ENCODE measurements around the gene PDCD1LG2. TPM values are rescaled to one million over a fixed set of nuclear protein-coding genes. Genes with fewer than 3 reads are reported as not detected.

PDCD1LG2 gene
- total RNA-seq, 2 donors from 2014 or later: 3.3 to 3.6 TPM

DNA sequence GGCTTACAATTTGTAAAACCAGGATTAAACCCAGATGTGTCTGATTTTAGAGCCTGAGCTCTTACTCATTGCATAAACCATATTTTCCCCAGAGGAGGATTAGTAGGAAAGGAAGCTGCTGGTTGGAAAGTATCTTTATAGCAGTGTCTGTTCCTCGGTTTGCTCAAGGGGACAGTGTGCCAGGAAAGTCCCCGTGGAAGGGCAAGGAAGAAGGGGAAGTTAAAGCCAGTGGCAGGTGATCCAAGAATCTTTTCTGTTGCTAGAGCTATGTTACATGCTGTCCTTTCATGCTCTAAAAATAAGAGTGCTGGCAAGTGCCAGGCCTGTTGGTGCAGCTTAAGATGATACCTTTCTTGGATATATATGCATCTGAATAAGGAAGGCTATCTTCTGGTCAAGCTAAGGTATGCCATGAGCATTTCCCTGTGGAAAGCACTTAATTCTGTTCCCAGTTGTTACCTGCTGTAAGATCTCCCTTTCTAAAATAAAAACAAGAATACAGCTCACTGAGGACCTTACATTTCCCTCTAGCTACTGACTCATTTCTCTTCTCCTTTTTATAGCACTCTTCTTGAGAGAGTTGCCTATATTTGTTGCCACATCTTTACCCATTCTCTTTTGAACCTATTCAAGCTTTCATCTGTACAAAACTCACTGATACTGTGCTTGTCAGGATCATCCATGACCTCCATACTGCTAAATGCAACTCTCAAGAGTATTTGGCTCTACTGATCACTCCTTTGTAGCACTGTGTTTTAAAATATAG lies 8.0 kb downstream of the PDCD1LG2 start:
- intact Hi-C loops (cut with DNase I): no loop called here
- ATAC-seq: peak; percentile 53 to 55

DNA sequence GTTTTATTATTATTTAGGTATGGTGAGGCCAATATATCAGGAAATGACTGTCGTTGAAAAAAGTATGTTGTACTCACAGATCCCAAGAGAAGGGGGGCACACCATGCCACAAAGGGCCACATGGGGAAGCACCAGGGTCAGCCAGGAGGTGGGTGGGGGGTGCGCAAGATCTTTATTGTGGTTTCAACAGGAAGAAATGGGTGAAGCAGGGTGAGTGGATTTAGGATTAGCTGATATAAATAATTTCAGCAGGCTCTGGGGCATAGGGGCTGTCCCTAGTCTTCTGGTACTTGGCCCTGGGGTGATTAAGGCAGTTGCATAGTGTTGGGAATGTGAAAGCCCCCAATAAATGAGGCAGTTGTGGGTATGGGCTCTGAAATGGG lies 8.6 kb downstream of the PDCD1LG2 start:
- ATAC-seq (no peak), DNase-seq (no peak)
- intact Hi-C loops (cut with DNase I): no loop called here

More for the DNA sequence above, 8.0 kb downstream of the PDCD1LG2 start:
- DNase-seq: no peak

DNA sequence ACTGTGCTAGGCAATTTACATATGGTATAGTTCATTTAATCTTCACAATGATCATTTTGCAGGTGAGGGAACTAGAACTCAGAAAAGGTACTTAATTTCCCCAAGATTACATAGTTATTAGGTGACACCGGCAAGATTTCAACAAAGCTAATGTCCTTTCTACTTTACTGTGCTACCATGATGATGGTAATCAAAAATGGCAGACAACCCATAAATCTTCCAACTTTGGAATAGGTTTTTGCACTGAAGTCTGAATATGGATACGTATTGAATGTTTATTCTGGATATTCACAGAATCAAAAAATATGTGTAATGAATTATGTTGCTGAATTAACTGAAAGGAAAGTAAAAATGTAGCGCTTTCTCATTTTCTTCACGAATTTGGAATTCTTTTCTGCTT lies 13.8 kb downstream of the PDCD1LG2 start:
- ATAC-seq: no peak
- no peak for DNase-seq
- intact Hi-C loops (cut with DNase I): no loop called here

DNA sequence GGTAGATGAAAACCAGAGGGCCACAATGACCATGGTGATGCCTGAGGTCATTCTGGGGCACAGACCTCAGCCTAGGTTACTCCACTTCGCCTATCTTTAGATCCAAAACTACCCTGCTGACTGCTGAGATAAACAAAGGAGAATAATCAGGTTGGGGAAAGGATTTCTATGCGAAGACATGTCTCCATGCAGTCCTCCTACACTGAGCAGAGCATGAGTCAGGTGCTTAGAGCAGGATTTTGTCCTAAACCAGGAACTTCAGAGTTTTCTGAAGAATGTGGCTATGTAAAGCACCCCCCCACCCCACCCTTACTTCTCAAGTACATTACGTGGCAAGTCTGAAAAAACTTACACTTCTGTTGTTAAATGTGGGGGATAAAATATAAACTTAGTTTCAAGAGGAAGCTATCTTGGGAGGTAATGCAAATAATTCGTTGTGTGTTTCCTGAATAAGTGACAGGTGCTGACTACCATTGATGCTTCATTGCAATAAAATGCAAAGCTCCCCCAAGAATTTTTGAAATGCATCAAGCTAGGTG lies 19.4 kb downstream of the PDCD1LG2 start:
- intact Hi-C loops (cut with DNase I): no loop called here
- ATAC-seq (peak in 1 of 2 donors; percentile 59), DNase-seq (no peak)

DNA sequence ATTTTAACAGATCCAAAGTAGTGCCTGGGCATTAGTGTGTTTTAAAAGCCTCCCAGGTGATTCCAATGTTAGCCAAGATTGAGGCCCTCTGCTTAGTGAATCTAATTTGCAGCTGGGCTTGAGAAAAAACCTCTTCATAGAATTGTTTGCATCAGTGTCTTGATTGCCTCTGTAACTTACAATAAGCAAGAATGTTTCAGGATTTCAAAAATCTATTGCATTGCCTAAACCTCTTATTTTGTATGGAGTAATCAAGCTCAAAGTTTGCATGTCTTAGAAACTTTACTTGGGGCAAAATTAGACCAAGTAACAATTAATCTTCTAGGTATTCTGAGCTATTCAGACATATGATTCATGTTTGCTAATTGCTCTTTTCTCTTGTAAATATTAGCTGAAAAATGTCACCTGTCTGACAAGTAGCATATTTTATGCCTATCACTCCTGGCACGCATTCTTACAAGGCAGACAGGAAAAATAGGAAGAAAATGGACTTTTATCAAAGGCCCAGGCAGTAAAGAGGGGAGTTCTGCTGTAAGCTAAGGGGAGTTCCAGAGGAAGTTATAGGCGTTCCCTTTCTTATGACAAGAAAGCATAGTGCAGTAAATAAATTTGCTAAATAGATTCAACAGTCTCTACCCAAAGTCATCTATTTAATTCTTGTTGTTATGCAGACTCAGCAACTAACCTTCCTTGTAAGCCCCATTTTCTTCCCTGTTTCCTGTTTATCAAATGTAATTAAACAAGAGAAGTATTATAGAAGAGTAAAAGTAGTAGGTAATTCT lies 21.0 kb downstream of the PDCD1LG2 start:
- no peak for DNase-seq
- intact Hi-C loops (cut with DNase I): no loop called here
- ATAC-seq: no peak

DNA sequence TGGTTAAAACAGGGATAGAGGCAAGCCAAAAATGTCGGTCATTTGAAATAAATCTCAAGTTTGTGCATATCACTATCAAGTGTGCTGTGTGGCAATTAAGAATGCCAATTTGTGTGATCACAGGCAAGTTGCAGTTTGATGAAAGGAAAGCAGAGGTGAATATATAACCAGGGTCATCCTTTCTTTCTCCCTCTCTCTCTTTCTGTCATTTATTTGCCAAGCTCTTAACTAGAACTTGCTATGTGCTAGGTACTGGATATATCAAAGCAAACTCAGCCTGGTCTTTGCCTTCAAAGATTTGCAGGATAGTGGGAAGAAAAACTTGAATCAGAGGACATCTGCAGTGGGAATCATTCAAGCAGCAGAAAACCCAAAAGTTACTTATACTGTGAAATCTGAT lies 22.0 kb downstream of the PDCD1LG2 start:
- intact Hi-C loops (cut with DNase I): no loop called here
- DNase-seq (no peak), ATAC-seq (no peak)

DNA sequence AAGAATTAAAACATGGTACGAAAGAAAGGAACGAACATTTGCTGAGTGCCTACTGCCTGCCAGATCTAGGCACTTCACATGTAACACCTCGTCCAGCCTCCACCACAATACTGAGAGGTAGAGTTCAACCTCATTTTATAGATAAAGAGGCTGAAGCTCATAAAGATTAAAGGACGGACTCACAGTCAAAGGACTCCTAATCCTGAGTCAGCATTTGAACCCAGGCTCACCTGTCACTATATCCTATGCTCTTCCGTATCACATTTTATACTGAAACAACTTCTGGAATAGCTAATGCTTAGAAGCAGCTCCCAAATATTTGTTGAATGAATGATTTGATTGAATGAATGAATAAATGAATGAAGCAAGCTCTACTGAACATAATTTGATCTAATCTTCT lies 22.5 kb downstream of the PDCD1LG2 start:
- intact Hi-C loops (cut with DNase I): no loop called here
- no peak for ATAC-seq

DNA sequence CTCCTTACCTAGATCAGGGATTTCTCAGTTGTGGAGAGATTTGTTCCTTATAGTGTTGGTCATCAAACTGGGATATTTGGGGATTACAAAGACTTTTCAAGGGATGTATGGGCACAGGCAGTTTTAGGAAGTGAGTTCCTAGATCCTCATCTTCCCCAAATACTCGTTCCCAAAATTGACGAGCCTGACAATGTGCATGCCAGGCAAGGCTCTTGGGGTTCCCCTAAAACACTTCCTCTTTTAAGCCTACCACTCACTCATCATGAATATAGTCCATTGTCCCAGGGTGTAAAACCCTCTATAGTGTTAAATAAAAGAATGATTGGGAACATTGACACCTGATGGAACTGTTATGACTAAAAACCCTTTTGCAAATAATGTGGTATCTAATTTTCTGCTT lies 26.4 kb downstream of the PDCD1LG2 start:
- intact Hi-C loops (cut with DNase I): no loop called here
- ATAC-seq (peak; percentile 45 to 50), DNase-seq (no peak)

More for the DNA sequence above, 22.5 kb downstream of the PDCD1LG2 start:
- DNase-seq: no peak

DNA sequence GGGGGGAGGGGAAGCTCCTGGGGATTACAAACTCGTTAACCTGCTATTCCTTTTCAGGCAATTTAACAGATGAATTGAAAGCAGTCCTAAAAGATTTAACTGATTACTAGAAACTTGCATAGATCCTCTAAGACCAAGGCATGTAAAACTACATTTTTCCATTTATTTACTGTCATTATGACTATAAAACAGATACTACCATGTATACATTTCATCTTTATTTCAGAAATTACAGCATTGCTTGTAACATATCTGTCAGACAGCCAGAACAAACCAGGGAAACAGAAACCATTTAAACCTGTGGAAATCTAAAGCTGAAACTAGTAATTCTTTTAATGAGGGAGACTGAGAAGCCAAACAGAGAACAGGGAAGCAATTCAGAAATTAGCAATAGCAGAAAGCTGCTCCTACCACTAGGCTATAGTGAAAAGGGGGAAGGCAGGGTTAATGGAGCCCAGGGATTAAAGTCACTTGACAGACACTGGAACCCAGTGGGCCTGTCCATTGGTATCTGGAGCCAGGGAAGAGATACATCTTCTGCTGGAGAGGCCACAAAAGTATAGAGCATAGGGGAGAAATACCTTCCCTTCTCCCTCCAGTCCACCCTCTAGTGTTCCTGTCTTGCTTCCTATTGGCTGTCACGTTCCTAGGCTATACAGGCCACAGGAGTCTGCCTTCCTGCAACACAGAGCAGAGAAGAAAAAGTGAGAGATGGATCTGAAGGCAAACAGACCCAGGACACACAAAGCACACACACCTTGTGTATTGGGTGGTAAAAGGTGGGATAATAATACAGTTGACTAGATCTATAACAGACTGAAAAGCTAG lies 33.8 kb downstream of the PDCD1LG2 start:
- intact Hi-C loops (cut with DNase I): no loop called here

DNA sequence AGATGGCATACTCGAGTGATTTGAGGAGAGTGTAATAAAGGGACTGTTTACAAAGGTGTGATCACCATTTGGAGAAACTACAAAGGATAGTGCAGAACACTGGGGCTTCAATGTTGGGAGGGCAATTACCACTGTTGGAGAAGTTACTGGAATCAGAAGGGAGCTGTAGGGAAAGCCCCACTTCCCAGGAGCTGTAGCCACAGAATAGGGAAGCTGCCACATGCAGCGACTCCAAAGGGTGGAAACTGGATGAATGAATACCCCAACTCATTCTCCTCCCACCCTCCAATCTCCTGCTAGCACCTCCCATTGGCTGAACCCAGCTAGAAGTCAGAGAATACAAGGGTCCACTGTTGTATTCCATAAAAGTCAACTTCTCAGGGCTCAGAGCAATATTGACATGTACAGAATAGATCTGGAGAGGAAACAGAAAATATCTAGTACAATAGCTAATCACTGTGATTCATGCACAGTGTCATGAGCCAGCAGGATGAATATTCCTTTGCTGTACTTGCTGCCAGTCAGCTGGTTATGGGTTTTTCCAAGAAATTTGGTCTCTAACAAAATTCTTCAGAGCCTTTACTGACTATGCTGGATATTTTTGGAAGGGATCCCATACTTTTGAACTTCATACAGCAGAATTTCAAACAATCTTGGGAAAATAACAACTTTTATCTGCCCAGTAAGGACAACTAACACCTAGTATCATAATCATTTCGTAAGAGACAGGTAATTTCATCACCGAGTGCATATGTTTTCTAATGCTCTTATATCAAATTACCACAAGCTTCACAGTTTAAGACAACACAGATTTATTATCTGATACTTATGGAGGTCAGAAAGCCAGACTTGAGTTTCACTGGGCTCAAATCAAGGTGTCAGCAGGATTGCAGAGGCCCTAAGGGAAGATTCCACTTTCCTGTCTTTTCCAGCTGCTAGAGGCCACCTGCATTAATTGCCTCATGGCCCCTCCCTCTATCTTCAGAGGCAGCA lies 39.6 kb downstream of the PDCD1LG2 start:
- ATAC-seq (peak; percentile 38 to 74), DNase-seq (no peak)
- intact Hi-C loops (cut with DNase I): no loop called here

More for the DNA sequence above, 33.8 kb downstream of the PDCD1LG2 start:
- ATAC-seq (no peak), DNase-seq (no peak)

DNA sequence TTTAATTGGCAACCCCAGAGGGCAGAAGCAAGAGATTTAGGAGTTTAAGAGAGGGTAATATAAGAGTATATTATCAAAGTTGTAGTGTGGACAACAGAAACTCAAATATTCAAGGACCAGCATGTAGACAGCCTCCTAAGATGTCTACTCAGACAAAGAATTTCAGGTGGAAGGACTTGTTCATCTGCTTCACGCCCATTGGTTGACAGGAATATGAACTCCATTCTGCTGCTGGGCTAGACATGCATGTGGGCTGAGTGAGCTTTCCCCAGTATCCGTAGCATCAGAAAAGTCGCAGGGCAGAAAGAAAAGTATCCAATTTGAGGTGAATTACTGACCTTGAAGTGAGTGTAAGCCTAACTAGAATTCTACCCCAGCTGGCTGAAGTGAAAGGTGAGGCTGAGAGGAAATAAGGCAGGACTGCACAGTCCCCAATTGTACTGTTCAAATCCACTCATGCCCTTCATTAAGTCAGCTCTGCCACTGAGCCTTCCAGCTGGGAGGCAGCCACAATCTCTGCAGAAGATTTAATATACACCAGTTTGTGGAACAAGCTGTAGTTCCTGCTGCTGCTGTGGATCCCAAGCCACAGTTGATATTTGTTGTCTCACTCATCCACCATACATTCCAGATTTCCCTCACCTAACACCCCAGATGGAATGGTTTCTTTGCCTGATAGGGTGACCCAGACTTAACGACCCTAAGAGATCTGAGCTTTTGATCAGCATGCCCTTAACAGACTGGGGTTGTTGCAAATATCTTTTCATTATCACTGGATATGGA lies 41.2 kb downstream of the PDCD1LG2 start:
- ATAC-seq (no peak), DNase-seq (no peak)
- intact Hi-C loops (cut with DNase I): no loop called here

DNA sequence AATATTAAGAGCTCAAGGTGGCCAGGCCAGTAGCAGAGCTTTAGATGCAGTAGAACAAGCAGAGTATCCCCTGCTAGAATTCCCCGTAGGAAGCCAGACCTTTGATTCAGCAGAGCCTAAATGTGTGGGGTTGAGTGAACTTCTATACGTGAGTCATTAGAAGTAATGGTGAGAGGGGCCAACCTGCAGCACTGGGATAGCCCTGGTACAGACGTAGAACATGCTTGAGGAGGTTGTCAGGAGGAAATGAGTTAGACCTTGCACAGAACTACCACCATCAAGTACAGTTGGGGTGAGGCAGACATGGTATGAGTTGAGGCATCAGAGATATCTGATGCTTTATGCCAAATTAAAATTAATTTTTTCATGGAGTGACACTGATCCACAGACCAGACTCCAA lies 42.0 kb downstream of the PDCD1LG2 start:
- intact Hi-C loops (cut with DNase I): no loop called here
- no peak for ATAC-seq

DNA sequence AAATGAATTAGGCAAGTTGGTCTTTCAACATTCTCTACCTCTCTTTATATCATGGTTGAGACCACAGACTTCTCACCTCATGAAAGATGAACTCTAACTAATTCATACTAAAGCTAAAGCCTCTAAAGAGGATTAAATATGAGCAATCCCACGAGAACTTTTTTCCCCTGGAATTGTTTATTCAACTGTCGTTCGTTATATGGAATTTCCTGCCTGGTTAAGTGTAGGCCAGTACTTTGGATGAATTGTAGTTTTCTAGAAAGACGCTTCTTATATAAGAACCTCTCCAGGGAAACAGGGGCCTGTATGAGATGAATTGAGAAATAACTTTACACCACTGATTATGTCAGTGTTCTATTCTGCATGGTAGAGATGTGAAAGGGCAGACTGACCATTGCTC lies 42.9 kb downstream of the PDCD1LG2 start:
- no peak for ATAC-seq
- intact Hi-C loops (cut with DNase I): no loop called here

More for the DNA sequence above, 42.0 kb downstream of the PDCD1LG2 start:
- no peak for DNase-seq

DNA sequence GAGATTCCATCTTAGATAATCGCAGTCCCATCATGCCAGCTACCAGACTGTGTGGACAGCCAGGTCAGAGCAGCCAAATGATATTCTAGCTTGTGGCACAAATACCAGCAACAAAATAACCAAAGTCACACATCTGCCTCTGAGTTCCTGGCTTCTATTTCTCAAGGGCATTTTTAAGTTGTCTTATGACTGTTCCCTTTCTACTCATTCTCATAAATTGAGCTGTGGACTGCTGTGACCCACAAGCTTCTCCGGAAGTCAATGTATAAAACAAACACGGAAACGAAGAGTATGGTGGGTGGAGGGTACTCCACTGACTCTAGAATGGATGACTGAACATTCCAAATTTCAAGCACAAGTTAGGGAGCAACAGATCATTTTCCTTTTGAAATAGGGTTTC lies 43.9 kb downstream of the PDCD1LG2 start:
- intact Hi-C loops (cut with DNase I): no loop called here
- ATAC-seq (no peak), DNase-seq (no peak)

More for the DNA sequence above, 42.9 kb downstream of the PDCD1LG2 start:
- DNase-seq: no peak

DNA sequence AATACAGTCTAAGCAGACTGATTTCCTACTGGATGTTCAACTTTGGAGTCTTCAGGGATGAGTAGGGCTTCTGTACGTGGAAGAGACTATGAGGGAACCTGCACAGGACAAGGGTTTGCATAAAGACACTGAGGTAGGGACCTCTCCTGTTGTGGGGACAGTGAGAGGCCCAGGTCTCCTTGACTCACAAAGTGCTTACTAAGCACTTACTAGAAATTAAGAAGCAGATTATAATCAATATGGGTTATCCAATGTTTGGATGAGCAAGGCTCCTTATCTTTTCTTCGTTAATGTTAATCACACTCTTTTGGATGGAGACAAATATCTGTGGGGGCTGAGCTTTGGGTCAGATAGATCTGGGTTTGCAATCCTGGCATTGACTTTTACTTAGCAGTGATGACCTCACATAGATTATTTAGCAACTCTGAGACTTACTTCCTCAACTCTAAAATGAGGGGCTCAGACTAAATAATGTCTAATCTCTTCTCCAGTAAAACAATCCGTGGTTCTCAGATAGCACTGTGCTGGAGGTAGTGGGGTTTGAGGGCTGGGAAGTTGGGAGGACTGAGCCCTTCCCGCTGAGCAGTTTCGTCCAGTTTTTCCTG lies 45.9 kb downstream of the PDCD1LG2 start:
- DNase-seq (no peak), ATAC-seq (no peak)
- intact Hi-C loops (cut with DNase I): no loop called here

DNA sequence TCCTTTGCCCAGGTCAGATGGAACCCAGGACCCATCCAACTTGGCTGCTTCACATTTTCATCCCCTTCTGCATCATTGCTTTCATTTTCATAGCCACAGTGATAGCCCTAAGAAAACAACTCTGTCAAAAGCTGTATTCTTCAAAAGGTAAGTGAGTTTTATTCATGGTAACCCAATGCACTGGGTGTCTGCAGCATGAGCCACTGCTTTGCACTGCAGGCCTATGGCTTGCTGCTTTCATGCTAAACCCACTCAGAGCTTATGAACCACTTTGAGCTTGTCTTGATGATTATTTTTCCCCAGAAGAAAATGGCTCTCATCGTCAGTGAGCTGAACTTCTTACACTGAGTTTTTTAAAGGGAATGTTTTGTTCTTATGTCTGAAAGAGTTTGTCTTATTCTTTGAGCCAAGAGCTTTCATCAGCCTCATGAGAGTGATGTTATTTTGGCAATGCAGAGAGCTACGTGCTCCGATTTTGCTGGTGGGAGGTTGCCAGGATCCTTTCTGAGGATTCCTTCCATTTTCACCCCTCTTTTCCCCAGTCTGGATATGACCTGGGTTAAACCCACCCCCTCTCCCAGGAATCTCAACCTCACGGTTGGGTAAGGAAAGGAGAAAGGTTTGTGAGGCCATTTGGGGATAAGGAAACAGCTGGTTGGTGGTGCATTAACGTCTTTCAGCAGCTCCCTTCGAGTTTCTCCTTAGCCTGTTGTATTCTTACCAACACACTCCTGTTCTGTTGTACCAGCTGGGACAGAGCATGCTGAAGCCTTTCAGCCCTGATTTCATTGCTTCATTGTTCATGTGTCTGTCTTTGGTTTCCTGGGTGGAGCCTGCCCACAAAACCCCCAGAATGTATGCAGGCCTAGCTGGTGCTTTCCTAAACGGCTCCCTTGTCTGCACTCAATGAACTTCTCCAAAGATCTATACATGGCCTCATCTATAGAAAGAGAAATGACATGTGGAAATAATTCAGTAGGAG lies 47.6 kb downstream of the PDCD1LG2 start:
- peak; percentile 77 to 80 for ATAC-seq
- intact Hi-C loops (cut with DNase I): no loop called here

More for the DNA sequence above, 47.6 kb downstream of the PDCD1LG2 start:
- peak; percentile 23 for DNase-seq

Measured in left cardiac atrium (tissue), 4 donors.